Keratinocyte (primary cell): ENCODE measurements around the gene GRM2.

Experiments used
- EZH2 ChIP-seq: IDR thresholded peaks from one replicate; pipeline ENCODE4 v1.6.1; 2012; ENCODE audit warnings: inconsistent platforms, mild to moderate bottlenecking, low read length, moderate library complexity
- TF ChIP-seq, protein P1 (sequence below), 3 experiments: IDR thresholded peaks in 1 of 3; conservative IDR thresholded peaks in 1 of 3; optimal IDR thresholded peaks in 1 of 3; 2 replicates in 2 of 3; 3 replicates in 1 of 3; pipeline versions ENCODE3 to v1.5.1; 2011; ENCODE audit warnings: low read length in 3 of 3, mild to moderate bottlenecking in 3 of 3, moderate library complexity in 2 of 3, control low read depth in 1 of 3, inconsistent platforms in 1 of 3; ENCODE audit not compliant: insufficient read depth in 2 of 3; ENCODE audit errors: extremely low read depth in 1 of 3

DNA sequence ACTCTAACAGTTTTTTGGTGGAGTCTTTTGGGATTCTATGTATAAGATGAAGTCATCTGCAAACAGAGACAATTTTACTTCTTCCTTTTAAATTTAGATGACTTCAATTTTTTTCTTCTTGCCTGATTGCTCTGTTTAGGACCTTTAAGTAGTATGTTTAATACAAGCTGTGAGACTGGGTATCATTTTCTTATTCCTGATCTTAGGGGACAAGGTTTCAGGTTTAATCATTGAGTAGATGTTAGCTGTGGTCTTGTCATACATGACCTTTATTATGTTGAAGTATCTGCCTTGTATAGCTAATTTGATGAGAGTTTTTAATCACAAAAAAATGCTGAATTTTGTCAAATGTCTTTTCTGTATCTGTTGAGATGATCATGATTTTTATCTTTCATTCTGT lies 20.6 kb downstream of the GRM2 start:
- TF ChIP-seq, protein P1, sequence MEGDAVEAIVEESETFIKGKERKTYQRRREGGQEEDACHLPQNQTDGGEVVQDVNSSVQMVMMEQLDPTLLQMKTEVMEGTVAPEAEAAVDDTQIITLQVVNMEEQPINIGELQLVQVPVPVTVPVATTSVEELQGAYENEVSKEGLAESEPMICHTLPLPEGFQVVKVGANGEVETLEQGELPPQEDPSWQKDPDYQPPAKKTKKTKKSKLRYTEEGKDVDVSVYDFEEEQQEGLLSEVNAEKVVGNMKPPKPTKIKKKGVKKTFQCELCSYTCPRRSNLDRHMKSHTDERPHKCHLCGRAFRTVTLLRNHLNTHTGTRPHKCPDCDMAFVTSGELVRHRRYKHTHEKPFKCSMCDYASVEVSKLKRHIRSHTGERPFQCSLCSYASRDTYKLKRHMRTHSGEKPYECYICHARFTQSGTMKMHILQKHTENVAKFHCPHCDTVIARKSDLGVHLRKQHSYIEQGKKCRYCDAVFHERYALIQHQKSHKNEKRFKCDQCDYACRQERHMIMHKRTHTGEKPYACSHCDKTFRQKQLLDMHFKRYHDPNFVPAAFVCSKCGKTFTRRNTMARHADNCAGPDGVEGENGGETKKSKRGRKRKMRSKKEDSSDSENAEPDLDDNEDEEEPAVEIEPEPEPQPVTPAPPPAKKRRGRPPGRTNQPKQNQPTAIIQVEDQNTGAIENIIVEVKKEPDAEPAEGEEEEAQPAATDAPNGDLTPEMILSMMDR (optimal IDR thresholded peaks at IDR 0.05 in 1 of 3, IDR thresholded peaks at IDR 0.05 in 1 of 3, conservative IDR thresholded peaks at IDR 0.05 in 1 of 3; ENCODE audit: extremely low read depth in 1 of 3, insufficient read depth in 2 of 3, low read length in 3 of 3) = no peak
- TF ChIP-seq EZH2 = no peak
